HG03571 (cell line): ENCODE results near the gene NEAT1.

ENCODE experiments used
- ATAC-seq: cut with Tn5 transposase; IDR thresholded peaks from one replicate; pipeline ENCODE4 v1.9.1; 2021; ENCODE audit not compliant: unreplicated experiment

Gene NEAT1

GRCh38 chr11:65421794-65422632, 585 bp upstream of the NEAT1 start:
- peak; percentile 18 for ATAC-seq

GRCh38 chr11:65423516-65424204, 1.1 kb downstream of the NEAT1 start:
- ATAC-seq, result no peak

GRCh38 chr11:65424205-65425104, 1.9 kb downstream of the NEAT1 start:
- no peak for ATAC-seq

GRCh38 chr11:65425105-65425970, 2.7 kb downstream of the NEAT1 start:
- no peak for ATAC-seq

- no peak for ATAC-seq
These were observed 3.6 kb downstream of the NEAT1 start for GRCh38 chr11:65425971-65426838.

GRCh38 chr11:65426839-65427690, 4.5 kb downstream of the NEAT1 start:
- no peak for ATAC-seq

- no peak for ATAC-seq
These were observed 5.3 kb downstream of the NEAT1 start for GRCh38 chr11:65427691-65428577.

GRCh38 chr11:65428578-65429067, 6.0 kb downstream of the NEAT1 start:
- no peak for ATAC-seq

GRCh38 chr11:65429068-65429681, 6.6 kb downstream of the NEAT1 start:
- no peak for ATAC-seq

GRCh38 chr11:65429724-65430405, 7.3 kb downstream of the NEAT1 start:
- ATAC-seq, result no peak

GRCh38 chr11:65430406-65431217, 8.0 kb downstream of the NEAT1 start:
- ATAC-seq, result no peak

- no peak for ATAC-seq
These were observed 9.0 kb downstream of the NEAT1 start for GRCh38 chr11:65431451-65432099.

GRCh38 chr11:65432100-65432650, 9.6 kb downstream of the NEAT1 start:
- ATAC-seq, result no peak

- ATAC-seq, result no peak
These were observed 10.3 kb downstream of the NEAT1 start for GRCh38 chr11:65432686-65433582.
